Frontal cortex (tissue), 4 donors: ENCODE results near the gene SLC5A4. TPM values are rescaled to one million over a fixed set of nuclear protein-coding genes. Genes with fewer than 3 reads are reported as not detected.
"Not testable (repeated sequence)": the region's sequence is repeated elsewhere in the genome, so short reads cannot be mapped to it uniquely, and the experiment has no call there.

Source experiments
- DNase-seq, 2 donors: peaks; one replicate each; pipeline ENCODE4 v3.0.0; 2012; ENCODE audit warnings: low spot score in 2 of 2
- FAIRE-seq: peaks from 2 replicates; lab custom pipeline; 2012; peaks lifted over from hg19 to GRCh38; lab: Jason Lieb, UNC
- total RNA-seq: library from RNA; depleted of rRNA; stranded (reverse); fragments of >200 nt; gene quantifications from one replicate; pipeline ENCODE4 v1.2.3, GENCODE V29; 2014
- donor health status: control.
- donor health status: control.
- donor health status: control.

SLC5A4 gene
- total RNA-seq = not detected

GRCh38 chr22:32255217-32255616 is at the start of gene SLC5A4:
Gene SLC5A4, minus strand, starts transcription at chr22:32255347. Its CDS starts 18 bp downstream, at chr22:32255329.
- no peak for FAIRE-seq
- no peak for DNase-seq

DNA sequence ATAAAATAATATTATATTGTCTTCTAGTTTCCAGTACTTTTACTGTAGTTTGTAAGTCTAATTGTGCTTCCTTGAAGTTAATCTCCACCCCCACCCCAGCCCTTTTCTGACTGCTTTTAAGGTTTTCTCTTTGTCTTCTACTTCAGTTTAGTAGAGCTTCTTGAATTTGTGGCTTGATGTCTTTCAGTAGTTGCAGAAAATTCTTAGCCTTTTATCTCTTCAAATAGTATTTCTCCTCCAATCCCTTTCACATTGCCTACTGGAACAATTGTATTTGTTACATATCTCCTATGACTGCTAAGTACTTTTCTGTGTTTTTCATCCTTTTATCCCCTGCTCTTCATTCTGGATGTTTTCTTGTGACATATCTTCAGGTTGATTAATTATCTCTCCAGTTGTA is 38.8 kb upstream of the SLC5A4 start:
- not testable (repeated sequence) for FAIRE-seq, DNase-seq

- FAIRE-seq (no peak), DNase-seq (no peak)
These were observed 31.2 kb upstream of the SLC5A4 start for GRCh38 chr22:32286290-32286840.

- FAIRE-seq = no peak
- DNase-seq = peak in 1 of 2 donors; percentile 55
These were observed 25.9 kb upstream of the SLC5A4 start for GRCh38 chr22:32281072-32281471.

DNA sequence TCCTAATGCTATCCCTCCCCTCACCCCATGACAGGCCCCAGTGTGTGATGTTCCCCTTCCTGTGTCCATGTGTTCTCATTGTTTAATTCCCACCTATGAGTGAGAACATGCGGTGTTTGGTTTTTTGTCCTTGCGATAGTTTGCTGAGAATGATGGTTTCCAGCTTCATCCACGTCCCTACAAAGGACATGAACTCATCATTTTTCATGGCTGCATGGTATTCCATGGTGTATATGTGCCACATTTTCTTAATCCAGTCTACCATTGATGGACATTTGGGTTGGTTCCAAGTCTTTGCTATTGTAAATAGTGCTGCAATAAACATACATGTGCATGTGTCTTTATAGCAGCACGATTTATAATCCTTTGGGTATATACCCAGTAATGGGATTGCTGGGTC is 20.2 kb upstream of the SLC5A4 start:
- not testable (repeated sequence) for DNase-seq, FAIRE-seq

GRCh38 chr22:32271389-32271788 is 16.2 kb upstream of the SLC5A4 start:
- no peak for DNase-seq
- no peak for FAIRE-seq

GRCh38 chr22:32270641-32271369 is 15.7 kb upstream of the SLC5A4 start:
- FAIRE-seq (no peak), DNase-seq (no peak)

GRCh38 chr22:32269316-32269715 is 14.2 kb upstream of the SLC5A4 start:
- DNase-seq (no peak), FAIRE-seq (no peak)

- DNase-seq (no peak), FAIRE-seq (no peak)
These were observed 11.9 kb upstream of the SLC5A4 start for GRCh38 chr22:32267011-32267410.

- DNase-seq = peak; percentile 37 to 69
- FAIRE-seq = no peak
These were observed 11.0 kb upstream of the SLC5A4 start for GRCh38 chr22:32265882-32266767.

GRCh38 chr22:32263678-32264077 is 8.5 kb upstream of the SLC5A4 start:
- DNase-seq, FAIRE-seq: not testable (repeated sequence)

DNA sequence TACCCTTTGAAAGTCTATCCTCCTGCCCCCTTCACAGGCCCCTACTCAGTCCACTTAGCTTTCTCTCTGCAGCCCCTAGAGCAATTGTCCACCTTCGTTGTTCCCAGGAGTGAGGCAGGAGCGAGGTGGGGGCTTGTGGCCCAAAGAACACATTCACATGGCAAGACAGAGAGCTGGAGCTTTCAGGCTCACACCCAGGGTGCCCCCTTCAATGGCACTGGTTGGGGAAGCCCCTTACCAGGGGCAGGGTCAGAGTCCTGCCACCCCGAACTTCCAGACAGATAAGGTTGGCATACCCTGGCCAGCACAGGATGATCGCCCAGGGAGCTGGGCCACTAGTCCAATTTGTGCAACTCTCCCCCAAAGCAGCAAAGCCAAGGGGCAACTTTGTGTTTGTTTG is 6.2 kb upstream of the SLC5A4 start:
- DNase-seq (no peak), FAIRE-seq (no peak)

DNA sequence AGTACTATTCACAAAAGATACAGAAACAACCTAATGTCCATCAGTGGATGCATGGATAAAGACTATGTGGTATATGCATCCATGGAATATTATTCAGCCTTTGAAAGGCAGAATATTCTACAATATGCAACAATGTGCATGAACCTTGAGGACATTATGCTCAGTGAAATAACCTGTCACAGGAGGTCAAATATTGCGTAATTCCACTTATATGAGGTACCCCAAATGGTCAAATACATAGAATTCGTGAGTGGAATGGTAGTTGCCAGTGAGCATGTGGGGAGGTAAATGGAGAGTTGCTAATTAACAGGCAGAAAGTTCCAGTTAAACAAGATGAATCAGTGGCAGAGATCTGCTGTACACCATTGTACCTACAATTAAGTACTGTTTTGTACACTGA is 3.6 kb upstream of the SLC5A4 start:
- DNase-seq (no peak), FAIRE-seq (no peak)

- DNase-seq (no peak), FAIRE-seq (no peak)
These were observed 579 bp upstream of the SLC5A4 start for GRCh38 chr22:32255726-32256125.

DNA sequence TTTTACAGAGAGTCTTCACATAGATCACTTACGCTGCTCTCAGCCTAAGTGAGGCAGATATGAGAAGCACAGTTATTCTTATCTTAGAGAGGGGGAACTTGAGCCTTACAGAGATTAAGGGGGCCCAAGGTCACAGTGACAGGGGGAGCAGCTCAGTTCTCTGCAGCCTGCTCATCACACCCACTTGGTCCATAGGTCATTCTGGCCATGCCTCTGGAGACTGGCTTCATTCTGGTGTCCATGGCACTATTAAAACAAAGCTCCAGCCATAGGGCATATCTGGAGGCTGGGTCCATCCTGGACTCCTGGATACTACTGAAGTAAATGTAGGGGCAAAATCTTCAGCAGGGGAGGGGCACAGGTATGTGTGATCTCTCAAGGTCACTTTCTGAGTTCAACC is 5.9 kb downstream of the SLC5A4 start:
- DNase-seq = no peak
- no peak for FAIRE-seq

GRCh38 chr22:32248276-32248675 is 6.9 kb downstream of the SLC5A4 start:
- FAIRE-seq = no peak
- DNase-seq = no peak

DNA sequence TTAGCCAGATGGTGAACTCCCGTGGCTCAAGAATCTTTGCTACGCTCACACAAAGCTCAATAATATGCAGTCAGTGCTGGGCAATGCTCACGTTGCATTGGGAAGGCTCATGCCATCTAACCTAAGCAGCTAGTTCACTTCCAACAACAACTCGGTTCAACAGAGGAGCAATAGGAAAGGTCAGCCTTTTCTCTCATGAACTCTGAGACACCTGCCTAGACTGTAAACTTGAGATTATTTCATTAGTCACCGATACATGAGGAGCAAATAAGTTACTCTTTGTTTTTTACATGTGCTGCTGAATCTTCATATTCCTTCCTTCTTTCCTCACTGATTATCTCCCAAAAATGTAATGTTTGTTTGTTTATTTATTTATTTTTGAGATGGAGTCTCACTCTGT is 9.0 kb downstream of the SLC5A4 start:
- no peak for DNase-seq
- FAIRE-seq = no peak

DNA sequence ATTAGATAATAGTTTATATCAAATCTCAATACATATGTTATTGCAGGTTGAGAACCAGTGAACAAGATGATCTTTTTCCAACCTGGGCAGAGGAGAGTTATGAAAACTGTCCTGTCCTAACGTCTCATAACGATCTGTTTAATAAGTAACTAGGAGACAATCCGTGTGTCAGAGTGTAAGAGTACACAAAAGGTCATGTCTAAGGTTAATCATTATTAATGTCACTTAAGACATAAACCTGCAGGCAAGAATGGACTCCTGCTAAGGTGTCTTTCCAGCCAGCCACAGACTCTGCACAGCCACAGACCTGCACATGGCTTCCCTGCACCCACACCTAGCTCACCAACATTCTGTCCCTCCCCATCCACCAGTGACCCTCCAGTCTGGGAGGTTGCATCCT is 10.1 kb downstream of the SLC5A4 start:
- FAIRE-seq (no peak), DNase-seq (no peak)

- FAIRE-seq (no peak), DNase-seq (no peak)
These were observed 10.6 kb downstream of the SLC5A4 start for GRCh38 chr22:32244547-32244946.

DNA sequence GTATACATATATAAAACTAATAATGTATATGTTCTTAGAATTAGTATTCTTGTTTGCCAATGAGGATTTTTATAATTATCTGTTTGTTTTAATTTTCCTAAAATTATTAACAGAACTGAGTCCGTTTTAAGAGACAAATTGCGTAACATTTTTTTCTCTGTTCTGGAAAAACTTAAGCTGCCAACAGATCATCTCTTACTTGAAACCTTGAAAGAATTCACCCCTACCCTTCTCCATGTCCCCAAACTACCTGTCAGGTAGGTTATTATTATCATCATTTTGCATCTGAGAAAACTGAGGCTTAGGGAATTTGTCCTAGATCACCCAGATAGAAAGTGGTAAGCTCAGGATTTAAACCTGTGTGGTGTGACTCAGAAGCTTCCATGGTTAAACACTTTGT is 14.7 kb downstream of the SLC5A4 start:
- FAIRE-seq (peak; percentile 24), DNase-seq (no peak)

GRCh38 chr22:32237906-32238305 is 17.2 kb downstream of the SLC5A4 start:
- no peak for DNase-seq
- FAIRE-seq = no peak
